ENCODE results near the gene ZCCHC24.
"Not testable (repeated sequence)": the region's sequence is repeated elsewhere in the genome, so short reads cannot be mapped to it uniquely, and the experiment has no call there.

Gene ZCCHC24

GRCh38 chr10:79346012-79346340 lies 99.4 kb downstream of the ZCCHC24 start:
- DNase-seq (ENCODE audit: low spot score), result no peak

GRCh38 chr10:79345241-79346011 lies 100.0 kb downstream of the ZCCHC24 start:
- no peak for DNase-seq (ENCODE audit: low spot score)

GRCh38 chr10:79344502-79345195 lies 100.8 kb downstream of the ZCCHC24 start:
- no peak for DNase-seq (ENCODE audit: low spot score)

DNA sequence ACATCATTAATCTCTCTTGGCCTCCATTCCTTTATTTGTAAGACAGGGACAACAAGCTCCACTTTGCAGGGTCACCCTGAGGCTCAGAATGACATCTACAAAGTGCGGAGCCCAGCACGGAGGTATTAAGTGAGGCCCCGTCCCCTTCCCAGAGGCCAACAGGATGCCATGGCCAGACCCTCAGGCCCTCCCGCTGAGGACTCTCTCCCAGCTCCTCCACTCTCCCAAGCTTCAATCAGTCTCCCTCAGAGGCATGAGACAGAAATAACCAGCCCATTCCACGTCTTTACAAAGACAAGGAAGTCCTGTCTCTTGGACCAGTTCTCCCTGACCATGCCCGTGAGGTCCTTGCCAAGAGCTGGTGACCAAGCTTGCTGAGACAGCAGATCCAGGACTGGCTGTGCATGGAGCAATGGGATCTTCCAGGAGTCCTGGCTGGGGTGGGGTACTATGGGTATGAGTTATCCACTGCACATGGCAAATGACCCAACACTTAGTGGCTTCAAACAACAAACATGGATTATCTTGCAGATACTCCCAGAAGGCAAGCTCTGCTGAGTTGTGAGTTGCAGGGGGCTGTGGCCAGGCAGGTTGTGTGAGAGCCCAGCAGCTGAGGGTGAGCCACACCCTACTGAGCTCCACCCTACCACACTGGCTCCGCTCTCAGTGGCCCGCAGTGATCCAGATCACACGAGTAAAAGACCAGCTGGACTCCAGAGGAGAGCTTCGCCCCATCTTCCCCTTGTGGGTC lies 102.4 kb downstream of the ZCCHC24 start:
- no peak for DNase-seq (ENCODE audit: low spot score)

- no peak for DNase-seq (ENCODE audit: low spot score)
Observed at GRCh38 chr10:79342295-79342761, 103.1 kb downstream of the ZCCHC24 start.

DNA sequence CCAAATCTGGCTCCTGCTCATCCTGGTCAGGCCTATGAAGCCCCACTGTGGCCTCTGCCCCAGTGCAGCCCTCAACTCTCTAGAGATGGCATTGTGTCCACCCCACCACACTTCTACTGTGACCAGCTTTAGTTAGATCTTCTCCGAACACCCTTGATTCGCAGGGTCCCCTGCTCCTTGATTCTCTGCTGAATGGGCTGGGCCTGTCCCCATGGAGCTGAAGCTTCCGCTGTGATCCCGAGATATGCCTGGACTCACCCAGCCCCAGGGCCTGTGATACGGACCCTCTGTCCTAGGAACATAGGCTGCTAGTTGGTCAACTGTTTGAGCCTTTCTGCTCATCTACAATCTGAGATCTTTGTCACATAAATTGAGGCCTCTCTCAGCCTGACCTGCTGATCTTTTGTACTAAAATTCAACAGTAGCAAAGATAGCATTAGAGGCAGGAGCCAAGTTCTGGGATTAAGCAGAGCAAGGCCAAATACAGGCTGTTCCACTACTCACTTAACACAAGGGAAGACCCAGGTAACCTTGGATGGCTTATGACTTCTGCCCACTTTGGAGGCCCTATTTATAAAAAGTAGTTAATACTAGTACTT lies 104.7 kb downstream of the ZCCHC24 start:
- no peak for DNase-seq (ENCODE audit: low spot score)

GRCh38 chr10:79339266-79339665 lies 106.2 kb downstream of the ZCCHC24 start:
- no peak for DNase-seq (ENCODE audit: low spot score)

- DNase-seq (ENCODE audit: low spot score), result not testable (repeated sequence)
Observed at GRCh38 chr10:79337783-79338469, 107.5 kb downstream of the ZCCHC24 start.

DNA sequence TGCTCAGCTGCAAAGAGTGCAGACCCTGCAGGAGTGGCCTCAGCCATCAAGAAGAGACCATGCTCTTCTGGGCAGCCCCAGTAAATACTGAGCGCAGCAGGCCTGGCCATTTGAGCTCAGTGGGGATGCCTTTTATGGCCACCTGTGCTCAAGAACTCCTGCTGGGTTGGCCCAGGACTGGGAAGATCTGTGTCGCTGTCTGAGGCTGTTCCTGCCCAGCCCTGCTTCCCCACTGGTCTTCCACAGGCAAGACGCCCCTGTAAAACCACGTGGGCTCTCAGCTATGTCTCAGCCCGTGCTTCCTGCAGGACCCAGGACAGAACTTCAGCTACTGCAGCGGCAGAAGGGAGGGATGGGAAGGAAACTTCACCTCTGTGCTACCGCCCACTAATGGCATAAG lies 108.7 kb downstream of the ZCCHC24 start:
- DNase-seq (ENCODE audit: low spot score), result no peak

DNA sequence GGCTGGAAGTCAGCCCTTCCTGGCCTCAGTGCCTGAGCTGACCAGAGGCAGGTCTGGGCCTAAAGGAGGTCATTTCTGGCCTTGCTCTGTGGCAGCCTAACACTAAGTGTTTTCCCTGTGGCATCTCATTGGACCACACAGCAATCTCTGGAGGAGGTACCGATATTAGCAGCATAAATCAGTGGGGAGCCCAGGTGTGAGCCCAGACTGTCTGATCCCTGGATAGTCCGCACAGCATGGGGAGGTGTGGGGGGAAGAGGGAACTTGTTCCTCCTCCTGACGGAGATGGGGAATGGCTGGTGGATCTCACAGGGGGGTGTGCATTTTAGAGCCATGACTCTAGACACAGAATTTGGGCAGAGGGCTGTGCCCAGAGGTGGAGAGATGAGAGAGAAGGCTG lies 109.1 kb downstream of the ZCCHC24 start:
- no peak for DNase-seq (ENCODE audit: low spot score)

DNA sequence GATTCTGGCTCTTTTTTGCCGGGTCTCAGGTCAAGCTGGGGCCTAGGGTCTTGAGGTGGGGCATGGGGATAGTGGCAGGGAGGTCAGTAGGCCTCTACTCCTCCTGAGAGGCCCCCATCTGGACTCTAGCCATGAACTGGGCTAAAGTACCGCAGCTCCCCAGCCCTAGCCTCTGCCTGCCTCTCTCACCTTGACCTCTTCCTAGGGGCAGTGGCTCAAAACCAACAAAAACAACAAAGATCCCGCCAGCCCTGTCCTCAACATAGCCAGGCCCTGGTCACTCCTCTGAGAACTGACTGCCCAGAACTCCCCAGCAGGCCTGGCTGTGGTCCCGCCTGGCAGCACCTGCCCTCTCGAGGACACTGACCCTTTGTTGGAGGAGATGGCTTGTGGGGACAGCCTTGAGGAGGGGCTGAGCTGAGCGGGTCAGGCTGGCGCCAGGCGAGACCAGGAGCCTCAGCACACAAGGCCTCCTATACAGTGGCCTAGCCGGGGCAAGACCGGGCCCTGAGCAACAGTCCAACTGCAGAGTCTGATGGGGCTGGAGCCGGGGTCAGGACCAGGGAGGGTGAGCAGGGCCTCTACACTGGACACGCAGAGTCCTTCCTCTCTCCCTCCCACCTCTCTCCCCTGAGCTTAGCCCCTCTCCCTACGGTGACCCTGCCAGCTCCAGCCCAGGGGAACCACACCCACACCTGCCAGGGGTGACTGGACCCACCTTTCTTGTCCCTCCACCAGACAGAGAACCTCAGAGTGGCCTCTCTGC lies 109.8 kb downstream of the ZCCHC24 start:
- DNase-seq (ENCODE audit: low spot score), result peak; percentile 98

- peak; percentile 89 for DNase-seq (ENCODE audit: low spot score)
Observed at GRCh38 chr10:79335094-79335469, 110.3 kb downstream of the ZCCHC24 start.

- no peak for DNase-seq (ENCODE audit: low spot score)
Observed at GRCh38 chr10:79334573-79334972, 110.9 kb downstream of the ZCCHC24 start.

GRCh38 chr10:79333513-79333912 lies 111.9 kb downstream of the ZCCHC24 start:
- no peak for DNase-seq (ENCODE audit: low spot score)

GRCh38 chr10:79332610-79333315 lies 112.7 kb downstream of the ZCCHC24 start:
- DNase-seq (ENCODE audit: low spot score), result not testable (repeated sequence)

Measured in putamen (tissue), 1 donor.